GM18526 (cell line): Measurements from ENCODE around the gene TOM1L2.

Experiments
- POLR2A ChIP-seq: IDR thresholded peaks from 3 replicates; pipeline ENCODE4 v1.6.1; 2011; ENCODE audit not compliant: insufficient read length; ENCODE audit errors: extremely low read depth

Gene TOM1L2

GRCh38 chr17:18004345-18004744 lies 32.1 kb upstream of the TOM1L2 start:
- TF ChIP-seq POLR2A: no peak

- TF ChIP-seq POLR2A: no peak
These were observed 30.0 kb upstream of the TOM1L2 start for GRCh38 chr17:18002171-18002570.

GRCh38 chr17:18000030-18000408 lies 27.8 kb upstream of the TOM1L2 start:
- TF ChIP-seq POLR2A: no peak

- no peak for TF ChIP-seq POLR2A
These were observed 27.3 kb upstream of the TOM1L2 start for GRCh38 chr17:17999364-18000029.

GRCh38 chr17:17998934-17999333 lies 26.7 kb upstream of the TOM1L2 start:
- no peak for TF ChIP-seq POLR2A

GRCh38 chr17:17994271-17995069 lies 22.3 kb upstream of the TOM1L2 start:
- TF ChIP-seq POLR2A: no peak

GRCh38 chr17:17993852-17994251 lies 21.7 kb upstream of the TOM1L2 start:
- no peak for TF ChIP-seq POLR2A

GRCh38 chr17:17993366-17993765 lies 21.2 kb upstream of the TOM1L2 start:
- no peak for TF ChIP-seq POLR2A

GRCh38 chr17:17990282-17990681 lies 18.1 kb upstream of the TOM1L2 start:
- no peak for TF ChIP-seq POLR2A

- no peak for TF ChIP-seq POLR2A
These were observed 17.4 kb upstream of the TOM1L2 start for GRCh38 chr17:17989618-17990017.

- no peak for TF ChIP-seq POLR2A
These were observed 16.9 kb upstream of the TOM1L2 start for GRCh38 chr17:17989081-17989480.

GRCh38 chr17:17988427-17988945 lies 16.3 kb upstream of the TOM1L2 start:
- TF ChIP-seq POLR2A: no peak

- no peak for TF ChIP-seq POLR2A
These were observed 15.7 kb upstream of the TOM1L2 start for GRCh38 chr17:17987901-17988300.

- TF ChIP-seq POLR2A: no peak
These were observed 15.1 kb upstream of the TOM1L2 start for GRCh38 chr17:17987187-17987896.

- no peak for TF ChIP-seq POLR2A
These were observed 13.4 kb upstream of the TOM1L2 start for GRCh38 chr17:17985555-17985954.

GRCh38 chr17:17985153-17985552 lies 13.0 kb upstream of the TOM1L2 start:
- no peak for TF ChIP-seq POLR2A

- TF ChIP-seq POLR2A: no peak
These were observed 11.6 kb upstream of the TOM1L2 start for GRCh38 chr17:17983776-17984175.

GRCh38 chr17:17983376-17983775 lies 11.2 kb upstream of the TOM1L2 start:
- no peak for TF ChIP-seq POLR2A
